Panc1 (cell line): ENCODE results near the gene DGAT2. TPM values are rescaled to one million over a fixed set of nuclear protein-coding genes. Genes with fewer than 3 reads are reported as not detected.

ENCODE experiments used
- ATAC-seq: fragments of 200-7000 bp; cut with Tn5 transposase; 2 replicates; pipeline ENCODE4 v1.9.1; 2020; ENCODE audit warnings: mild to moderate bottlenecking, moderate library complexity
- BruUV-seq: library from RNA; stranded (reverse); fragments of 400-500 nt; replicated peaks from 2 replicates; lab custom pipeline; 2021; lab: Mats Ljungman, UMichigan
- CTCF ChIA-PET: fragments of 300-600 bp; sonication (Branson Sonifier 250); formaldehyde crosslinking; loops from one replicate; lab custom pipeline; 2022; ENCODE audit warnings: antibody characterized with exemption; lab: Charles Lee
- POLR2A ChIA-PET: fragments of 300-600 bp; sonication (Branson Sonifier 250); formaldehyde crosslinking; loops from one replicate; lab custom pipeline; 2022; ENCODE audit warnings: antibody characterized with exemption; lab: Charles Lee
- DNase-seq: peaks from one replicate; pipeline ENCODE4 v3.0.0-alpha.2; 2010; ENCODE audit warnings: low read depth, low spot score
- H3K27ac ChIP-seq: 2 replicates; pipeline ENCODE4 v1.5.1; 2011; ENCODE audit warnings: mild to moderate bottlenecking, low read length, inconsistent platforms
- H3K27me3 ChIP-seq: fragments of 200-500 bp; sonication (Bioruptor generic); 2 replicates; pipeline ENCODE4 v1.6.0; 2014; ENCODE audit warnings: low read length, inconsistent platforms; ENCODE audit not compliant: control insufficient read depth, insufficient read depth
- H3K36me3 ChIP-seq: fragments of 200-500 bp; sonication (Bioruptor generic); 2 replicates; pipeline ENCODE4 v1.5.1; 2014; ENCODE audit warnings: inconsistent platforms, mild to moderate bottlenecking, low read length, moderate library complexity; ENCODE audit not compliant: control insufficient read depth, insufficient read depth
- H3K4me1 ChIP-seq: 2 replicates; pipeline ENCODE4 v1.5.1; 2011; ENCODE audit warnings: inconsistent platforms, mild to moderate bottlenecking, low read length, moderate library complexity; ENCODE audit not compliant: control insufficient read depth, insufficient read depth
- H3K4me3 ChIP-seq, 2 experiments: 2 replicates each; pipeline ENCODE4 v1.5.1; 2011 to 2012; ENCODE audit warnings: low read depth in 2 of 2, low read length in 2 of 2, mild to moderate bottlenecking in 2 of 2, inconsistent platforms in 1 of 2, moderate library complexity in 1 of 2
- H3K9me3 ChIP-seq: fragments of 200-500 bp; sonication (Bioruptor generic); 2 replicates; pipeline ENCODE4 v1.5.1; 2014; ENCODE audit warnings: low read depth, mild to moderate bottlenecking, inconsistent platforms, low read length, moderate library complexity; ENCODE audit not compliant: control insufficient read depth, insufficient read depth
- CTCF ChIP-seq: fragments of 450-650 bp; IDR thresholded peaks from 2 replicates; pipeline ENCODE4 v1.5.1; 2017; ENCODE audit warnings: mild to moderate bottlenecking
- POLR2AphosphoS5 ChIP-seq: IDR thresholded peaks from 2 replicates; pipeline ENCODE4 v1.6.1; 2012; ENCODE audit warnings: mild to moderate bottlenecking, low read depth, low read length, moderate library complexity
- SIN3A ChIP-seq: IDR thresholded peaks from 2 replicates; pipeline ENCODE4 v1.6.1; 2012; ENCODE audit warnings: low read depth, mild to moderate bottlenecking, low read length, moderate library complexity, borderline replicate concordance; ENCODE audit not compliant: insufficient read depth
- TCF7L2 ChIP-seq: IDR thresholded peaks from 2 replicates; pipeline ENCODE4 v1.6.1; 2011; ENCODE audit warnings: mild to moderate bottlenecking, low read depth, low read length, inconsistent platforms
- in situ Hi-C: cut with HindIII; loops from 2 replicates; pipeline ENCODE4 v1.10.0; 2016; ENCODE audit warnings: low sequenced_read_pairs, low pct_unique_long_range_greater_than_20kb
- intact Hi-C: fragments of 100-400 bp; cut with micrococcal nuclease; formaldehyde crosslinking; loops from one replicate; pipeline ENCODE4 v1.10.0; 2022; ENCODE audit not compliant: unreplicated experiment
- total RNA-seq: library from RNA; stranded (reverse); gene quantifications from one replicate; pipeline ENCODE4 v1.2.1, GENCODE V29; 2021; ENCODE audit not compliant: unreplicated experiment
- TF ChIP-seq, protein P1 (sequence below), 2 experiments: IDR thresholded peaks; 2 replicates each; pipeline ENCODE4 v1.6.1; 2011 to 2012; ENCODE audit warnings: low read depth in 2 of 2, control low read depth in 1 of 2, low read length in 1 of 2, mild to moderate bottlenecking in 1 of 2, moderate library complexity in 1 of 2; ENCODE audit not compliant: insufficient read depth in 1 of 2

Gene DGAT2
- total RNA-seq, 1 experiment from 2014 or later, result 19.2 TPM

GRCh38 chr11:75768909-75769771 is 562 bp downstream of the DGAT2 start:
- ChIA-PET POLR2A (no interaction called here), CTCF (interaction anchor here (0.7 kb wide), 1 partner anchor 33 kb away, joined by 3 read pairs; no protein-coding TSS in a partner anchor)
- peak overlapping the region; percentile 72 for H3K27ac ChIP-seq
- DNase-seq (no peak), ATAC-seq (peak; percentile 40)
- in situ Hi-C loops (no loop called here), intact Hi-C loops (no loop called here)
- BruUV-seq, result no TSS peak
- H3K27me3 ChIP-seq, result no peaks in the 10 kb centered on the region
- no peaks in the 10 kb centered on the region for H3K9me3 ChIP-seq
- H3K4me3 ChIP-seq, result peak overlapping the region; percentile 61 to 77
- H3K4me1 ChIP-seq, result peaks cover 11% of the 10 kb centered on the region; the same call in 1 of the 2 replicates
- TF ChIP-seq SIN3A, result no peak
- no peak for TF ChIP-seq POLR2AphosphoS5
- no peak for TF ChIP-seq CTCF
- TF ChIP-seq, protein P1, sequence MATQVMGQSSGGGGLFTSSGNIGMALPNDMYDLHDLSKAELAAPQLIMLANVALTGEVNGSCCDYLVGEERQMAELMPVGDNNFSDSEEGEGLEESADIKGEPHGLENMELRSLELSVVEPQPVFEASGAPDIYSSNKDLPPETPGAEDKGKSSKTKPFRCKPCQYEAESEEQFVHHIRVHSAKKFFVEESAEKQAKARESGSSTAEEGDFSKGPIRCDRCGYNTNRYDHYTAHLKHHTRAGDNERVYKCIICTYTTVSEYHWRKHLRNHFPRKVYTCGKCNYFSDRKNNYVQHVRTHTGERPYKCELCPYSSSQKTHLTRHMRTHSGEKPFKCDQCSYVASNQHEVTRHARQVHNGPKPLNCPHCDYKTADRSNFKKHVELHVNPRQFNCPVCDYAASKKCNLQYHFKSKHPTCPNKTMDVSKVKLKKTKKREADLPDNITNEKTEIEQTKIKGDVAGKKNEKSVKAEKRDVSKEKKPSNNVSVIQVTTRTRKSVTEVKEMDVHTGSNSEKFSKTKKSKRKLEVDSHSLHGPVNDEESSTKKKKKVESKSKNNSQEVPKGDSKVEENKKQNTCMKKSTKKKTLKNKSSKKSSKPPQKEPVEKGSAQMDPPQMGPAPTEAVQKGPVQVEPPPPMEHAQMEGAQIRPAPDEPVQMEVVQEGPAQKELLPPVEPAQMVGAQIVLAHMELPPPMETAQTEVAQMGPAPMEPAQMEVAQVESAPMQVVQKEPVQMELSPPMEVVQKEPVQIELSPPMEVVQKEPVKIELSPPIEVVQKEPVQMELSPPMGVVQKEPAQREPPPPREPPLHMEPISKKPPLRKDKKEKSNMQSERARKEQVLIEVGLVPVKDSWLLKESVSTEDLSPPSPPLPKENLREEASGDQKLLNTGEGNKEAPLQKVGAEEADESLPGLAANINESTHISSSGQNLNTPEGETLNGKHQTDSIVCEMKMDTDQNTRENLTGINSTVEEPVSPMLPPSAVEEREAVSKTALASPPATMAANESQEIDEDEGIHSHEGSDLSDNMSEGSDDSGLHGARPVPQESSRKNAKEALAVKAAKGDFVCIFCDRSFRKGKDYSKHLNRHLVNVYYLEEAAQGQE (IDR thresholded peaks at IDR 0.05; ENCODE audit: insufficient read depth in 1 of 2, low read depth in 2 of 2, low read length in 1 of 2), result no peak
- no peak for TF ChIP-seq TCF7L2
- no peaks in the 10 kb centered on the region for H3K36me3 ChIP-seq

GRCh38 chr11:75770102-75770501 is 1.5 kb downstream of the DGAT2 start:
- intact Hi-C loops, result no loop called here
- CTCF ChIA-PET, result interaction anchor here (0.7 kb wide), 2 partner anchors 32 to 321 kb away, joined by 3 read pairs; no protein-coding TSS in a partner anchor
- Histone ChIP-seq H3K9me3 (no peaks in the 10 kb centered on the region), H3K27ac (no peak overlapping the region), H3K4me3 (no peak overlapping the region), H3K4me1 (peaks cover 11% of the 10 kb centered on the region; the same call in 1 of the 2 replicates), H3K36me3 (no peaks in the 10 kb centered on the region), H3K27me3 (no peaks in the 10 kb centered on the region)
- in situ Hi-C loops, result no loop called here
- BruUV-seq, result TSS peak; percentile 78
- no peak for TF ChIP-seq POLR2AphosphoS5
- TF ChIP-seq TCF7L2, result no peak
- TF ChIP-seq, protein P1 (IDR thresholded peaks at IDR 0.05; ENCODE audit: insufficient read depth in 1 of 2, low read depth in 2 of 2, low read length in 1 of 2), result no peak
- TF ChIP-seq SIN3A, result no peak
- TF ChIP-seq CTCF, result no peak
- DNase-seq, result no peak
- no peak for ATAC-seq
- POLR2A ChIA-PET, result no interaction called here
